Mesenchymal stem cell (in vitro differentiated cells and primary cell): ENCODE measurements around the gene SPG11.

ENCODE experiments used
- DNase-seq: peaks from one replicate; pipeline ENCODE4 v3.0.0-alpha.2; 2013
- H2AFZ ChIP-seq: one replicate; pipeline ENCODE4 v1.6.1; 2013; ENCODE audit warnings: low read depth, mild to moderate bottlenecking, control low read depth, inconsistent platforms, low read length, moderate library complexity
- H2AK5ac ChIP-seq: 2 replicates; pipeline ENCODE4 v1.6.1; 2013; ENCODE audit warnings: low read length, moderate library complexity, mild to moderate bottlenecking, inconsistent platforms; ENCODE audit not compliant: severe bottlenecking
- H2BK120ac ChIP-seq: one replicate; pipeline ENCODE4 v1.6.1; 2013; ENCODE audit warnings: low read depth, mild to moderate bottlenecking, inconsistent platforms, low read length, moderate library complexity
- H2BK12ac ChIP-seq, 2 experiments: one replicate each; pipeline ENCODE4 v1.6.1; 2013; ENCODE audit warnings: inconsistent platforms in 2 of 2, low read length in 2 of 2, mild to moderate bottlenecking in 2 of 2, moderate library complexity in 2 of 2, control low read depth in 1 of 2
- H2BK15ac ChIP-seq: one replicate; pipeline ENCODE4 v1.6.1; 2013; ENCODE audit warnings: mild to moderate bottlenecking, low read depth, inconsistent platforms; ENCODE audit not compliant: poor library complexity, severe bottlenecking
- H2BK5ac ChIP-seq: 2 replicates; pipeline ENCODE4 v1.6.1; 2013; ENCODE audit warnings: low read depth, mild to moderate bottlenecking, low read length, control low read depth, inconsistent platforms; ENCODE audit not compliant: poor library complexity, severe bottlenecking
- H3K14ac ChIP-seq, 2 experiments: one replicate each; pipeline ENCODE4 v1.6.1; 2013; ENCODE audit warnings: inconsistent platforms in 2 of 2, low read length in 2 of 2, control low read depth in 1 of 2, mild to moderate bottlenecking in 1 of 2, moderate library complexity in 1 of 2
- H3K18ac ChIP-seq, 2 experiments: one replicate each; pipeline ENCODE4 v1.6.1; 2013; ENCODE audit warnings: inconsistent platforms in 2 of 2, low read length in 2 of 2, control low read depth in 1 of 2, low read depth in 1 of 2, mild to moderate bottlenecking in 1 of 2
- H3K23ac ChIP-seq, 2 experiments: one replicate each; pipeline ENCODE4 v1.6.1; 2013; ENCODE audit warnings: inconsistent platforms in 2 of 2, low read length in 2 of 2, mild to moderate bottlenecking in 2 of 2, moderate library complexity in 2 of 2, control low read depth in 1 of 2
- H3K27ac ChIP-seq: 2 replicates; pipeline ENCODE4 v1.5.1; 2013; ENCODE audit warnings: mild to moderate bottlenecking, moderate library complexity, low read length, control low read depth, inconsistent platforms; ENCODE audit not compliant: poor library complexity, severe bottlenecking
- H3K27me3 ChIP-seq, 2 experiments: 2 replicates each; pipeline versions ENCODE4 v1.6.1 to v1.7.0; 2013; ENCODE audit warnings: low read length in 2 of 2, mild to moderate bottlenecking in 2 of 2, moderate library complexity in 2 of 2, control low read depth in 1 of 2, inconsistent platforms in 1 of 2; ENCODE audit not compliant: control insufficient read depth in 1 of 2, insufficient read depth in 1 of 2
- H3K36me3 ChIP-seq, 2 experiments: 2 replicates each; pipeline versions ENCODE4 v1.6.1 to v1.7.0; 2013; ENCODE audit warnings: low read length in 2 of 2, control low read depth in 1 of 2, inconsistent platforms in 1 of 2, low read depth in 1 of 2, mild to moderate bottlenecking in 1 of 2; ENCODE audit not compliant: insufficient read depth in 2 of 2, control insufficient read depth in 1 of 2
- H3K4ac ChIP-seq, 2 experiments: one replicate each; pipeline ENCODE4 v1.6.1; 2013; ENCODE audit warnings: inconsistent platforms in 2 of 2, low read length in 2 of 2, mild to moderate bottlenecking in 2 of 2, moderate library complexity in 2 of 2, control low read depth in 1 of 2, low read depth in 1 of 2
- H3K4me1 ChIP-seq: 2 replicates; pipeline ENCODE4 v1.6.1; 2013; ENCODE audit warnings: low read depth, low read length, control low read depth; ENCODE audit not compliant: control insufficient read depth, insufficient read depth
- H3K4me2 ChIP-seq: 2 replicates; pipeline ENCODE4 v1.6.1; 2013; ENCODE audit warnings: low read length, mild to moderate bottlenecking, inconsistent platforms; ENCODE audit not compliant: poor library complexity, severe bottlenecking
- H3K4me3 ChIP-seq, 2 experiments: 2 replicates each; pipeline versions ENCODE4 v1.5.1 to v1.7.0; 2013; ENCODE audit warnings: low read length in 2 of 2, mild to moderate bottlenecking in 2 of 2, control low read depth in 1 of 2, low read depth in 1 of 2; ENCODE audit not compliant: insufficient read depth in 1 of 2
- H3K79me1 ChIP-seq: replicated peaks from 2 replicates; pipeline ENCODE4 v1.6.1; 2013; ENCODE audit warnings: mild to moderate bottlenecking, control low read depth, low read length, inconsistent platforms; ENCODE audit not compliant: poor library complexity, severe bottlenecking
- H3K9ac ChIP-seq: 2 replicates; pipeline ENCODE4 v1.7.0; 2013; ENCODE audit warnings: mild to moderate bottlenecking, low read length, moderate library complexity
- H3K9me3 ChIP-seq: 2 replicates; pipeline ENCODE4 v1.7.0; 2013; ENCODE audit warnings: mild to moderate bottlenecking, low read length; ENCODE audit not compliant: control insufficient read depth
- H4K8ac ChIP-seq: one replicate; pipeline ENCODE4 v1.6.1; 2013; ENCODE audit warnings: inconsistent platforms, mild to moderate bottlenecking, low read length, moderate library complexity
- H4K91ac ChIP-seq: one replicate; pipeline ENCODE4 v1.6.1; 2013; ENCODE audit warnings: mild to moderate bottlenecking, low read length, inconsistent platforms
- WGBS: methylation state at CpG from one replicate; pipeline ENCODE4 v1.1.7; 2013; ENCODE audit warnings: mixed read lengths; 5-methylcytosine and 5-hydroxymethylcytosine counted together

SPG11 gene

DNA sequence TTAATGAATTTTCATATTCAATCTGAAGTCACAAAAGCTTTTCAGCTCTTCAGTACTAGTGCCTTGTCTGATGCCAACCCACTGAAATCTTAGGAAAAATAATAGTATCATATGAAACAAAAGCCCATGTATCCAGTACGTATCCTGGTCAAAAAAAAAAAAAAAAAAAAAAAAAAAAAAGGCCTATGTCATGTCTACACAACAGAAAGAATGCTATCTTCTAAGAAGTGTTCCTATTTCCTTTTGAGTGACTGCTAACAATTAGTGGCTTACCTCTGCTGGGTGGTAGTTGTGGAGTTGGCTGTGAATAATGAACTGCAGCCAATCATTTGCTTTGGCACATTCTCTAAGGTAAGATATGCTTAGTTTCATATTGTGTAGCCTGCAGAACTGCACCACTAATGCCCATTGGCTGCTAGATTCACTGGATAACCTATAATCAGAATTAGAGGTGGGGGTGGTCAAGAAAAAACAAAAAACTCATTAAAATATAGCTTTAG is 66.9 kb downstream of the SPG11 start:
- Histone ChIP-seq H3K4me3 (no peak overlapping the region), H3K9ac (no peak overlapping the region), H2BK12ac (no peak overlapping the region), H2AFZ (no peak overlapping the region), H3K27ac (no peak overlapping the region), H2BK120ac (no peak overlapping the region), H3K27me3 (no peaks in the 10 kb centered on the region), H3K23ac (no peak overlapping the region), H2BK15ac (no peak overlapping the region), H3K18ac (no peak overlapping the region), H3K4me2 (no peak overlapping the region), H3K4me1 (no peaks in the 10 kb centered on the region), H2AK5ac (no peak overlapping the region), H3K36me3 (peaks cover 43 to 92% of the 10 kb centered on the region in 2 experiments), H3K79me1 (peaks cover 5% of the 10 kb centered on the region), H3K14ac (no peak overlapping the region), H4K8ac (no peak overlapping the region), H3K4ac (no peak overlapping the region), H2BK5ac (no peak overlapping the region), H3K9me3 (no peaks in the 10 kb centered on the region), H4K91ac (no peak overlapping the region)
- no peak for DNase-seq
- no CpG with 5 or more reads among the region's 1 CpG for WGBS

DNA sequence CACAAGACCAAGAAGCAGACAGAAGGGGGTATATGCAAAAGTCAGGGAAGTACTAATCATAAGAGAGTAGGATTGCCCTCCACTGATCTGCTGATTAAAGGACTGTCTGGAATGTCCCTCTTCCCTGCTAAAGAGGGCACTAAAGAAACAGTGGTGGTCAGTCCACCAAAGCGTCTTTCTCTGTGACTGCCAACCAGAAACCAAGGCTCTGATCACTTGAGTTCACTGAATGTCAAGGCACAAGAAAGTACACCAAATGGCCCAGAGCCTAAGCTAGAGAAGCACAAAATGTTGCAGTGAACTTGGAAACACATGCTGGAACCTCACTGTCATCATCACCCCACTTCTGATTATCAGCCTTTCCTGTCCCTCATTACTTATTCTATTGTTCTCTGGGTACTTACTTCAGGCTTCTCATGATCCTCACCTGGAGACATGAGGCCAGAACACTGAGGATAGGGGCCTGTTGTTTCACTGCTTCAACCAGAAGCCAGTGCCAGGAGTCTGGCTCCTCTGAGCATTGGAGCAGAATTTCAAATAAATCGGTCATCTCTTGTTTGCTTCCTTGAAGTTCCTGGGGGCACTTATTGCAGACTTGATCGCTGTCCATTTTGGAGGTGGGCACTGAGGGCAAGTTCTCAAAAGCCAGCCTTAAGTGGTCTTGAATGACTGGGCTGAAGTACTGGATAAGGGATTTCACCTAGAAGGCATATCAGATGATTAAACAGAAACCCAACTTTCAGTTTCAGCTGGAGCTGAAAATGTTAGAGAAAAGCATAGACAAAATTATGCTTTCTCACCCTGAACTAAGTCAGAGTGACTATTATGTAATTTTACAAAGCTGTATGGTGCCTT is 67.6 kb downstream of the SPG11 start:
- H3K14ac ChIP-seq = no peak overlapping the region
- H2AK5ac ChIP-seq = no peak overlapping the region
- no peak overlapping the region for H2BK12ac ChIP-seq
- no peak overlapping the region for H4K8ac ChIP-seq
- no peaks in the 10 kb centered on the region for H3K4me1 ChIP-seq
- no peak overlapping the region for H4K91ac ChIP-seq
- no peaks in the 10 kb centered on the region for H3K9me3 ChIP-seq
- no peak overlapping the region for H3K27ac ChIP-seq
- peak; percentile 11 for DNase-seq
- 97% methylated on average over 3 of the region's 3 CpGs for WGBS
- peaks cover 40 to 92% of the 10 kb centered on the region in 2 experiments for H3K36me3 ChIP-seq
- H3K23ac ChIP-seq = no peak overlapping the region
- H3K18ac ChIP-seq = no peak overlapping the region
- no peak overlapping the region for H3K9ac ChIP-seq
- no peak overlapping the region for H3K4me3 ChIP-seq
- no peak overlapping the region for H2BK5ac ChIP-seq
- no peak overlapping the region for H3K4me2 ChIP-seq
- H3K79me1 ChIP-seq = peaks cover 5% of the 10 kb centered on the region
- no peak overlapping the region for H2BK15ac ChIP-seq
- H3K27me3 ChIP-seq = no peaks in the 10 kb centered on the region
- no peak overlapping the region for H2AFZ ChIP-seq
- no peak overlapping the region for H3K4ac ChIP-seq
- no peak overlapping the region for H2BK120ac ChIP-seq

DNA sequence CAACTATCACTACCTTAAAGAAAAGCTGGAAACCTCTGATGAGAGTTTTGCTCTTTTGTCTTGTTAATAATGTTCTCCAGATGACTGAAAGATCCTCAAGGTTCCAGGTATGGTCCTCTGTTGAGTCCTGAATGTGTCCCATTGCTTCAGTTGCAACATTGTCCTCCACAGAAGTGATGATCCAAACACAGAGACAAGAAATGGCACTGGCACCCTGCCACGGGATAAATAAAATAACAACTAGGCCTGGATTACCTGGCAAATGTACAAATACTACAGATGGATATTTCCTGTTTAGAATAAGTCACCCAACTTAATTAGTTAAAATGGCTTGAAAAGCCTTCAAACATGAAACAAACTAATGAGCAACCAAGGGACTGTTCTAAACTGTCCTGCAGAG is 68.2 kb downstream of the SPG11 start:
- Histone ChIP-seq H4K91ac (no peak overlapping the region), H3K23ac (no peak overlapping the region), H2BK5ac (no peak overlapping the region), H3K4me2 (no peak overlapping the region), H3K27ac (no peak overlapping the region), H3K18ac (no peak overlapping the region), H2AFZ (no peak overlapping the region), H3K4ac (no peak overlapping the region), H3K9ac (no peak overlapping the region), H2BK120ac (no peak overlapping the region), H2AK5ac (no peak overlapping the region), H3K36me3 (peaks cover 42 to 92% of the 10 kb centered on the region in 2 experiments), H3K79me1 (peaks cover 5% of the 10 kb centered on the region), H3K4me3 (no peak overlapping the region), H3K9me3 (no peaks in the 10 kb centered on the region), H3K14ac (no peak overlapping the region), H3K27me3 (no peaks in the 10 kb centered on the region), H2BK15ac (no peak overlapping the region), H3K4me1 (no peaks in the 10 kb centered on the region), H2BK12ac (no peak overlapping the region), H4K8ac (no peak overlapping the region)
- DNase-seq = peak; percentile 6
- WGBS = no CpG with 5 or more reads among the region's 1 CpG

DNA sequence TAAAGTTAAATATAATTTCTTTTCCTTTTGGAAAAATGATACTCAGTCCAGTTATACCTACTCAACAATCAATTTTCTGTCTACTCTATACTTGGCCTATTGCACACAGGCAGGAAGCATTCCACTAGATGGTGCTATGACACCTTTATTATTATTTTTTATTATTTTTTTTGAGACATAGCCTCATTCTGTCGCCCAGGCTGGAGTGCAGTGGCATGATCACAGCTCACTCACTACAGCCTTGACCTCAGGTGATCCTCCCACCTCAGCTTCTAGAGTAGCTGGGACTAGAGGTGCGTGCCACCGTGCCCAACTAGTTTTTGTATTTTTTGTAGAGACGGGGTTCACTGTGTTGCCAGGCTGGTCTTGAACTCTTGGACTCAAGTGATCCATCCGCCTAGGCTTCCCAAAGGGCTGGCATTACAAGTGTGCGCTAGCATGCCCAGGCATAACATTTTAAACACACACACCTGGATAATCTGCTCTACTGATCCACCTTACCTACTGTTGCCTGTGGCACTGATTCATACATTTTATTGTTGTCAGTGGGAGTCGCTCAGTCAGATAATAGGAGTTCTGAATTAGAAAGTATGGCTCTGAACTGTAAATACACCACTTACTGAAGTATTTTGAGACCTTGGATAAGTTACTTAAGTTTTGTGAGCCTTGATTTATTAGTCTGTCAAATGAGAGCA is 70.3 kb downstream of the SPG11 start:
- Histone ChIP-seq H3K36me3 (peaks cover 51 to 92% of the 10 kb centered on the region in 2 experiments), H3K18ac (no peak overlapping the region), H3K4me2 (no peak overlapping the region), H4K8ac (no peak overlapping the region), H3K9me3 (no peaks in the 10 kb centered on the region), H3K27me3 (no peaks in the 10 kb centered on the region), H3K4me3 (no peak overlapping the region), H3K4me1 (no peaks in the 10 kb centered on the region), H4K91ac (no peak overlapping the region), H3K79me1 (peaks cover 7% of the 10 kb centered on the region), H2BK5ac (no peak overlapping the region), H2AK5ac (no peak overlapping the region), H3K9ac (no peak overlapping the region), H3K14ac (no peak overlapping the region), H3K23ac (no peak overlapping the region), H2BK12ac (no peak overlapping the region), H2BK120ac (no peak overlapping the region), H2AFZ (no peak overlapping the region), H3K27ac (no peak overlapping the region), H3K4ac (no peak overlapping the region), H2BK15ac (no peak overlapping the region)
- WGBS = 91% methylated on average over 5 of the region's 7 CpGs
- DNase-seq = peak; percentile 27
